WI38 (cell line): ENCODE measurements around the gene NXPH4.

Source experiments
- H3K4me3 ChIP-seq: 2 replicates; pipeline ENCODE4 v1.5.1; 2011; ENCODE audit warnings: low read depth, mild to moderate bottlenecking, control low read depth, low read length
- CTCF ChIP-seq: IDR thresholded peaks from 2 replicates; pipeline ENCODE4 v1.5.1; 2012; ENCODE audit warnings: low read depth, mild to moderate bottlenecking, control low read depth, low read length

NXPH4 gene

GRCh38 chr12:57191410-57191809 is 25.2 kb upstream of the NXPH4 start:
- no peak for TF ChIP-seq CTCF
- no peak overlapping the region for H3K4me3 ChIP-seq

- TF ChIP-seq CTCF: no peak
- no peak overlapping the region for H3K4me3 ChIP-seq
Measured at GRCh38 chr12:57192920-57193319, 23.7 kb upstream of the NXPH4 start.

GRCh38 chr12:57193706-57194245 is 22.8 kb upstream of the NXPH4 start:
- TF ChIP-seq CTCF: no peak
- H3K4me3 ChIP-seq: no peak overlapping the region

- TF ChIP-seq CTCF: no peak
Measured at GRCh38 chr12:57194253-57194652, 22.3 kb upstream of the NXPH4 start.

GRCh38 chr12:57195186-57195585 is 21.4 kb upstream of the NXPH4 start:
- no peak overlapping the region for H3K4me3 ChIP-seq
- no peak for TF ChIP-seq CTCF

More at GRCh38 chr12:57194253-57194652, 22.3 kb upstream of the NXPH4 start:
- H3K4me3 ChIP-seq: no peak overlapping the region

- no peak for TF ChIP-seq CTCF
- H3K4me3 ChIP-seq: no peak overlapping the region
Measured at GRCh38 chr12:57195611-57196371, 20.8 kb upstream of the NXPH4 start.

- H3K4me3 ChIP-seq: no peak overlapping the region
- no peak for TF ChIP-seq CTCF
Measured at GRCh38 chr12:57196439-57196838, 20.2 kb upstream of the NXPH4 start.
